GM18861 (cell line): ENCODE results near the gene SLC39A11.
"Not testable (repeated sequence)": the region's sequence is repeated elsewhere in the genome, so short reads cannot be mapped to it uniquely, and the experiment has no call there.

Experiments
- ATAC-seq: cut with Tn5 transposase; IDR thresholded peaks from one replicate; pipeline ENCODE4 v1.9.1; 2021; ENCODE audit not compliant: unreplicated experiment

Gene SLC39A11

GRCh38 chr17:72643575-72644216 lies 448.8 kb downstream of the SLC39A11 start:
- ATAC-seq = no peak

GRCh38 chr17:72642720-72643119 lies 449.8 kb downstream of the SLC39A11 start:
- no peak for ATAC-seq

GRCh38 chr17:72640415-72641165 lies 451.9 kb downstream of the SLC39A11 start:
- no peak for ATAC-seq

- ATAC-seq = no peak
Measured at GRCh38 chr17:72639711-72640110, 452.8 kb downstream of the SLC39A11 start.

GRCh38 chr17:72638932-72639331 lies 453.6 kb downstream of the SLC39A11 start:
- ATAC-seq = not testable (repeated sequence)

- ATAC-seq = no peak
Measured at GRCh38 chr17:72635034-72635635, 457.4 kb downstream of the SLC39A11 start.

- ATAC-seq = no peak
Measured at GRCh38 chr17:72634621-72635020, 457.9 kb downstream of the SLC39A11 start.

- ATAC-seq = no peak
Measured at GRCh38 chr17:72631949-72632684, 460.4 kb downstream of the SLC39A11 start.

GRCh38 chr17:72631568-72631948 lies 460.9 kb downstream of the SLC39A11 start:
- no peak for ATAC-seq

- ATAC-seq = no peak
Measured at GRCh38 chr17:72624652-72625051, 467.8 kb downstream of the SLC39A11 start.

GRCh38 chr17:72624226-72624625 lies 468.3 kb downstream of the SLC39A11 start:
- ATAC-seq = no peak

GRCh38 chr17:72622661-72623433 lies 469.6 kb downstream of the SLC39A11 start:
- no peak for ATAC-seq

- ATAC-seq = no peak
Measured at GRCh38 chr17:72619976-72620650, 472.4 kb downstream of the SLC39A11 start.

GRCh38 chr17:72618001-72618509 lies 474.4 kb downstream of the SLC39A11 start:
- ATAC-seq = no peak

- no peak for ATAC-seq
Measured at GRCh38 chr17:72617557-72617956, 474.9 kb downstream of the SLC39A11 start.

- ATAC-seq = no peak
Measured at GRCh38 chr17:72616447-72616846, 476.0 kb downstream of the SLC39A11 start.

- no peak for ATAC-seq
Measured at GRCh38 chr17:72615627-72615991, 476.9 kb downstream of the SLC39A11 start.

GRCh38 chr17:72614871-72615626 lies 477.4 kb downstream of the SLC39A11 start:
- ATAC-seq = no peak

GRCh38 chr17:72614476-72614870 lies 478.0 kb downstream of the SLC39A11 start:
- no peak for ATAC-seq
